Nephron progenitor cell (in vitro differentiated cells): ENCODE data around the gene ADGRA1.

Experiments used
- DNase-seq: peaks from one replicate; pipeline ENCODE4 v3.0.0; 2021
- H3K27ac Mint-ChIP-seq: 2 replicates; pipeline ENCODE4 v1.8.0; 2021; ENCODE audit warnings: mild to moderate bottlenecking, moderate library complexity, mixed read lengths
- H3K27me3 Mint-ChIP-seq: 2 replicates; pipeline ENCODE4 v1.8.0; 2021; ENCODE audit warnings: mild to moderate bottlenecking, low read depth, mixed read lengths; ENCODE audit not compliant: poor library complexity
- H3K36me3 Mint-ChIP-seq: 2 replicates; pipeline ENCODE4 v1.8.0; 2021; ENCODE audit warnings: low read depth, mixed read lengths
- H3K4me1 Mint-ChIP-seq: 2 replicates; pipeline ENCODE4 v1.8.0; 2021; ENCODE audit warnings: mixed read lengths
- H3K4me3 Mint-ChIP-seq: 2 replicates; pipeline ENCODE4 v1.8.0; 2021; ENCODE audit warnings: mild to moderate bottlenecking, moderate library complexity, mixed read lengths
- H3K9me3 Mint-ChIP-seq: 2 replicates; pipeline ENCODE4 v1.8.0; 2021; ENCODE audit warnings: mild to moderate bottlenecking, moderate library complexity, mixed read lengths
- CTCF ChIP-seq: fragments of 200-600 bp; sonication (generic); IDR thresholded peaks from 2 replicates; pipeline ENCODE4 v1.5.0; 2021; ENCODE audit warnings: antibody characterized with exemption

The ADGRA1 gene

DNA sequence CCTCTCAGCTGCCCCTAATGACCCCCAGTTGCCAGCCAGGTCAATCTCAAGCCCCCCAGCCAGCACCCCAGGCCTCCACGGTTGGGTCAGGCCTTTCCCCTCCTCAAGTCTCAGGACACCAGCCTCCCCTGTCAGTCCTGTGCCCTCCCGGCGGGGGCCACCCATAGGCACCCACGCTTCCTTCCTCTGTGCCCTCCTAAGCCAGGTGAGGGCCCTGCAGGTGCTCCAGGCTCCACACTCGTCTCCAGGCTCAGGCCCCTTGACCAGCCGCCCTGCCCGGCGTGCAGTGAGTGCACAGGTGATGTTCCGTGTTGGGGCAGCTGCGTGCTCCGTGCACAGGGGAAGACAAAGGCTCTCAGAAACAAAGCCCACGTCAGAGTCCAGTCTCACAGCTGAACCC is 26.8 kb upstream of the ADGRA1 start:
- TF ChIP-seq CTCF, result no peak
- no peak overlapping the region for H3K4me3 Mint-ChIP-seq
- no peak overlapping the region for H3K27ac Mint-ChIP-seq
- H3K4me1 Mint-ChIP-seq, result peaks cover 12% of the 10 kb centered on the region
- H3K36me3 Mint-ChIP-seq, result no peaks in the 10 kb centered on the region
- H3K27me3 Mint-ChIP-seq, result peaks cover 12% of the 10 kb centered on the region
- peaks cover 12% of the 10 kb centered on the region for H3K9me3 Mint-ChIP-seq
- no peak for DNase-seq

GRCh38 chr10:133061296-133062038 is 26.3 kb upstream of the ADGRA1 start:
- peaks cover 12% of the 10 kb centered on the region for H3K9me3 Mint-ChIP-seq
- no peak overlapping the region for H3K27ac Mint-ChIP-seq
- H3K4me1 Mint-ChIP-seq, result peaks cover 12% of the 10 kb centered on the region
- H3K36me3 Mint-ChIP-seq, result no peaks in the 10 kb centered on the region
- no peak for TF ChIP-seq CTCF
- H3K27me3 Mint-ChIP-seq, result peaks cover 12% of the 10 kb centered on the region
- no peak for DNase-seq
- H3K4me3 Mint-ChIP-seq, result no peak overlapping the region

DNA sequence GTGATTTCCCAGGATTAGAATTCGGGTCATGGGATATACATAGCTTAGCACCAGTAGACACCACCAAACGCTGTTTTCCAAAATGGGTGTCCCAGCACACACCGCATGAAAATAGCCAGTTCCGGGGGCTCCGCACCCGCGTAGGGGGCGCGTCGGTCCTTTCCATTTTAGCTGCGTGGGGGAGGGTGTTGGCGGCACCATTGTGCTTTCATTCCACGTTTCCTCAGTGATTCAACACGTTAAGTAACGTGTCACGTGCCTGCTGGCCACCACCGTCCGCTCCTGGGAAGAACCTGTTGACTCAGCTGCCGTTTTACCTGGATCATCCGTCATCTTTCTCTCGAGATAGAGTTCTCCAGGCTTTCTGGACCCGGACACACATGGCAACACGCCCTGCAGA is 25.6 kb upstream of the ADGRA1 start:
- TF ChIP-seq CTCF, result no peak
- H3K36me3 Mint-ChIP-seq, result no peaks in the 10 kb centered on the region
- no peak for DNase-seq
- no peak overlapping the region for H3K27ac Mint-ChIP-seq
- peaks cover 15% of the 10 kb centered on the region for H3K4me1 Mint-ChIP-seq
- peaks cover 14% of the 10 kb centered on the region for H3K27me3 Mint-ChIP-seq
- H3K9me3 Mint-ChIP-seq, result peaks cover 12% of the 10 kb centered on the region
- no peak overlapping the region for H3K4me3 Mint-ChIP-seq

DNA sequence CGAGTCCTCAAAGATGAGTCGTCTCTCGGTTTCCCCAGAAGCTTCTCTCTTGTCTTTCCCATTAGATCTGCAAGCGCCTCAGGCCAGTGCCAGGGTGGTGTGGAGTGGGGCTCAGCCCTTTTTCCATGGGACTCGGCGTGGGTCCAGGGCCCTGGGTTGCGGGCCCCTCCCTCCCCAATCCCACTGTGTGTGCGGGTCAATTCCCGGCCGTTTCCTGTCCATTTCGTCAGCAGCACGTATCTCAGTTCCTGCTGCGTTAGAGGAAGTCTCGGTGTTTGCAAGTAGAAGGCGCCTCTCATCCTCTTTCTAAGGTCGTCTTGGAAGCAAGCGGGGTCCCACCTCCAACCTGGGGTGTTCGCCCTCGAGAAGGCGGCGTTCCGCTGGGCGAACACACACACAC is 25.1 kb upstream of the ADGRA1 start:
- DNase-seq, result no peak
- Mint-ChIP-seq H3K9me3 (peaks cover 12% of the 10 kb centered on the region), H3K4me1 (peaks cover 19% of the 10 kb centered on the region), H3K4me3 (no peak overlapping the region), H3K27ac (no peak overlapping the region), H3K36me3 (no peaks in the 10 kb centered on the region), H3K27me3 (peaks cover 14% of the 10 kb centered on the region)
- TF ChIP-seq CTCF, result no peak

DNA sequence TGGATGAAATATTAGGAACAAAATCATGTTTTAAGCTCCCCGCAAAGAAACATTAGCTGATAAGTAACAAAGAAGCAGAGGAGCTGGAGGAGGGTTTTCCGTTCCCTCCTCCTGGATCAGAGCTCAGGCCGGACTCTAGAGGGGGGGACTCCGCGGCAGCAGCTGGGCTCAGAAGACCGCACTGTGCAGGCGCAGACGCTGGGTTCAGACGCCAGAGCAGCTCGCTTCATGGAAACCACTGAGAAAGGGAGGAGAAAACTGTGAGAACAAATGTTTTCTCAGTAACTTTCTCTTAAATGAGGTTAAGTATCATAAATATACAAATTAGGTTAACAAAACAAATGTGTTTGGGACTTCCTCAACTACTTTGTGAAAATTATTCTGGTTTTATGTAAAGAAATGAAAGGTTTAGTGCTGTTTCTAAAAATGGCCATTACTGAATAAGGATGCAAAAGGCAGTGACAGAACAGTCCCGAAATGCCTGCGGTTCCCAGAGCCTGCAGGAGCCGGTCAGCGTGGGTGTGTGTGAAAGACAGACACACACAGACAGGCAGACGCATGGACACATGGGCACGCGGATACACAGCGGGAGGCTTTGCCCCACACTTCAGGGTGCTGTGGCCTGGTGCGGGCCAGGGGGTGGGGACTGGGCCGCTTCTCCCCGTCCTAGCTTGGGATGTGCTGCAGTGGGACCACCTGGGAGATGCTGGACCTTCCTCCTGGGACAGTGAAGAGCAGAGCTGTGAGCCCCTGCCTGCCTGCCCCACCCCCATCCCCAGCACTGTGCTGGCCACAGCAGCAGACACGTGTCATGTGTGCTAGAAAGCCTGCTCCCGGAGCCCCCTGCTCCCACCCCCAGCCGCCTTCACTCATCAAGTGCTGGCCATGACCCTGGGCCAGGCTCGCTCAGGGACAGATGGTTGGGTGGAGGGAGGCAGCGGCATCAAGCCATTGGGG is 20.3 kb upstream of the ADGRA1 start:
- no peak for TF ChIP-seq CTCF
- Mint-ChIP-seq H3K4me3 (no peak overlapping the region), H3K9me3 (peaks cover 11% of the 10 kb centered on the region), H3K27ac (no peak overlapping the region), H3K27me3 (peaks cover 2% of the 10 kb centered on the region), H3K36me3 (no peaks in the 10 kb centered on the region), H3K4me1 (peaks cover 21% of the 10 kb centered on the region)
- no peak for DNase-seq
